GM19463 (cell line): Measurements from ENCODE around the gene SMAD1.
A peak's percentile ranks its signal among the peaks of the same experiment; 100 is the strongest.
"Not testable (repeated sequence)": the region's sequence is repeated elsewhere in the genome, so short reads cannot be mapped to it uniquely, and the experiment has no call there.

ENCODE experiments used
- ATAC-seq: cut with Tn5 transposase; IDR thresholded peaks from one replicate; pipeline ENCODE4 v1.9.1; 2021; ENCODE audit warnings: mild to moderate bottlenecking, moderate library complexity; ENCODE audit not compliant: unreplicated experiment

SMAD1 gene

DNA sequence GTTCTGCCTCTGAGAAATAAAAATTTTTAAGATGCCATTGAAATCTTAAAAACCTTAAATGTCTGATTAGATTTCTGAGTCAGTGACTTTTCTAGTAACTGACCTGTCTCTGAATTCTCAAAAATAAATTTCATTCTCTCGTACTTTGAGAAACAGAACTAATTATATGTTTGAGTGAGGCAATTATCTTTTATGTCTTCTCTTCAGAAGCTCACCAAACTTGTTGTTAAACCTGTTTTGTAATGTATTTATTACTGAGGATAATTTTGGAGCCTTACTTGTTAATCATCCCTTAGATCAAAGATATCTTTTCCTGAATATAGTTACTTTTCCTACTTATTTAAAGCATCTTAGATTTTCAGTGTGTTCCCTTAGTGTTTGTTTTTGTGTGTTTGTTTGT is 73.0 kb downstream of the SMAD1 start:
- ATAC-seq: no peak

DNA sequence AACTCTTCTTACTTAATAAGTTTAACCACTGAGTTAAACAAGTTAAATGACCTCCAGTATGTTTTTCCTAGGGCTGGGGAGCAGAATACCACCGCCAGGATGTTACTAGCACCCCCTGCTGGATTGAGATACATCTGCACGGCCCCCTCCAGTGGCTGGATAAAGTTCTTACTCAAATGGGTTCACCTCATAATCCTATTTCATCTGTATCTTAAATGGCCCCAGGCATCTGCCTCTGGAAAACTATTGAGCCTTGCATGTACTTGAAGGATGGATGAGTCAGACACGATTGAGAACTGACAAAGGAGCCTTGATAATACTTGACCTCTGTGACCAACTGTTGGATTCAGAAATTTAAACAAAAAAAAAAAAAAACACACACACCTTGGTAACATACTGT is 76.1 kb downstream of the SMAD1 start:
- peak; percentile 88 for ATAC-seq

GRCh38 chr4:145563293-145563985 is 81.8 kb downstream of the SMAD1 start:
- ATAC-seq: no peak

DNA sequence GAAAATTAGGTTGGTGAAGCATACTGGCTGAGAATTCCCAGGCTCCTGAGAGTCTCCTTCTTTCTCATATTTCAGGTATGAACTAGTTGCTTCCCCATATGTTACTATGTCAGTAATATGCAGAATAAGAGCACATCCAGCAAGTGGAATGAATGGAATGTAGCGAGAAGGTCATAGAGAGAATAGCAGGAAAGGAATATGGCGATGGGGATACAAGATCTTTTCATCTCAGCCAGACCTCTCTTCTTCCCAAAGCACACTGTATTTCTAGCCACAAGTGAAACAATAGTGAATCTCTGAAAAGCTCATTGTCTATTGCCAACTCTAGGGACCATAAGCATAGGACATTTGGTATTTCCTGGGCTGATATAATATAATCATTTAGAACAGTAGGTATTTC is 82.9 kb downstream of the SMAD1 start:
- ATAC-seq: no peak

DNA sequence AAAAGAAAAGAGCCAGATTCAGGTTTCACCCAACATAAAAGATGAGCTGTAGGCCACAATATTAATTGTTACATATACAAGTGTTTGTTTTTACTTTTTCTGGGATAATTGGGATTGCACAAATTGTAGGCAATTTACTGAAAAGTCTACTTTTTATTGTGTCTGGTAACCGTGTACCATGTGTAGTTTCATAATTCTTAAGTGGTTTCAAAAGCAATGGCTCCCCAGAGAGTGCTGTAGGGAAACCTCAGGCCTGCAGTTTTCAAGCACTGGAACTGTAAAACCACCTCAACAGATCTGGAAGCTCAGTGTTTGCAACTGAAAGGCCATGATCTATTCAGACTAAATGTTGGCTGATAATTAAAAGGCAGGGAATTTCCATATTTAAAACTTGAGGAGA is 83.7 kb downstream of the SMAD1 start:
- ATAC-seq: no peak

- no peak for ATAC-seq
These were observed 84.5 kb downstream of the SMAD1 start for GRCh38 chr4:145566086-145566708.

- no peak for ATAC-seq
These were observed 85.1 kb downstream of the SMAD1 start for GRCh38 chr4:145566768-145567167.

GRCh38 chr4:145567516-145567915 is 85.9 kb downstream of the SMAD1 start:
- no peak for ATAC-seq

GRCh38 chr4:145574546-145574945 is 92.9 kb downstream of the SMAD1 start:
- not testable (repeated sequence) for ATAC-seq

DNA sequence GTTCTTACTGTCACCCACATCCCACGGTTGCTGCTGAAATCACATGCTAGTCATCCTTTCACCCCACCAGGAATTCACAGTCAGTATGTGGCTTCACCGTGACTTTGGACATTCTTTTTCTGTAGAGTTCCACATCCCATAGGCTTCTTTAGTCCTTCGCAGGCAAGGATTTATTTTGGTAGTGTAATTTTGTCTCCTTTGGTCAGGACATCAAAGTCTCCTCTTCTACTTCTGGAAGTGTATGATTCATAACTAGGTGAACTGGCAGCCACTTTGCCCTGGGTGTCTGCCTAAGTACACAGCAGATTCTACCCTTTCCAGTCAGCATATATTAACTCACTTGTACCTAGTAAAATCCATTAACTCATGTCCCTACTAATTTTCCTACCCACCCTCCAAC is 99.3 kb downstream of the SMAD1 start:
- no peak for ATAC-seq

GRCh38 chr4:145583191-145584055 is 101.8 kb downstream of the SMAD1 start:
- no peak for ATAC-seq

- peak; percentile 55 for ATAC-seq
These were observed 105.6 kb downstream of the SMAD1 start for GRCh38 chr4:145587088-145587754.

DNA sequence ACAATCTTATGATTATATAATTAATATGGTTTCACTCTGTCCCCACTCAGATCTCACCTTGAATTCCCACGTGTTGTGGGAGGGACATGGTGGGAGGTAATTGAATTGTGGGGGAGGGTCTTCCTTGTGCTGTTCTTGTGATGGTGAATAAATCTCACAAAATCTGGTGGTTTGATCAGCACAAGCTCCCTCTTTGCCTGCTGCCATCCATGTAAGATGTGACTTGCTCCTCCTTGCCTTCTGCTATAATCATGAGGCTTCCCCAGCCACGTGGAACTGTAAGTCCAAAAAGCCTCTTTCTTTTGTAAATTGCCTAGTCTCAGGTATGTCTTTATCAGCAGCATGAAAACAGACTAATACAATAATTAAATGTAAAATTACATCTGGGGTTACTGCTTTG is 107.7 kb downstream of the SMAD1 start:
- ATAC-seq: not testable (repeated sequence)

DNA sequence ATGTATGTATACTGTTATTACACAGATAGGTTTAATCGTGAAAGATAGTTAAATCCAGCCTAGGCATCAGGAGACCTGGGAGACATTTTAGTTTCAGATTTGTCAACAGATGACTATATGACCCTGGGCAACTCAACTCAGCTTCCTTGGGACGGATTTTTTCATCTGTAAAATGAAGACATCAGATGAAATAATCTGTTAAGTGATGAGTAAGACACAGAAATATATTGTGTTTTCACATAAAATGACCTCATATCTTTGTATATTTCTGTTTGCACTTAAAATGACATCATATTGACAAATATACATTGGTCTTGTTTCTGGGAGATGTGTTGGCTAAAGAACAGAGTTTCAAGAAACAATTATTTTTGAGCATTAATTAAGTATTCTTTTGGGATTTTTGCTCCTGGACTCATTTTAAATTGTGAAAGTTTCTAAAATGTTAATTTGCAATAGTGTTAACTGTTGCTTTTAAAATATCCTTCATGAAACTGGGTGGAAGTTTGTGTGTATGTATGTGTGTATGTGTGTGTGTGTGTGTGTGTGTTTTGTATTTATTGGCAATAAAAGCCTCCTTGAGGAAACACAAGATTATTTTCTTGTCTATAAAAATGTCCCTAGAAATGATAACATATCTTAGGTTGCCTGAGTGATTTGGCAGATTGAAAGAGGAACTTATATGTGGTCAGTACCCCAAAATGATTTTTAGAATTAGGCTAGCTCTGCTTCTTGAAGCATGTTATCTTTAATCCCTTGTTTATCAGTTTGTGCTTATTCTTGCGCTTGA is 108.5 kb downstream of the SMAD1 start:
- ATAC-seq: no peak

GRCh38 chr4:145602129-145602760 is 120.6 kb downstream of the SMAD1 start:
- no peak for ATAC-seq

DNA sequence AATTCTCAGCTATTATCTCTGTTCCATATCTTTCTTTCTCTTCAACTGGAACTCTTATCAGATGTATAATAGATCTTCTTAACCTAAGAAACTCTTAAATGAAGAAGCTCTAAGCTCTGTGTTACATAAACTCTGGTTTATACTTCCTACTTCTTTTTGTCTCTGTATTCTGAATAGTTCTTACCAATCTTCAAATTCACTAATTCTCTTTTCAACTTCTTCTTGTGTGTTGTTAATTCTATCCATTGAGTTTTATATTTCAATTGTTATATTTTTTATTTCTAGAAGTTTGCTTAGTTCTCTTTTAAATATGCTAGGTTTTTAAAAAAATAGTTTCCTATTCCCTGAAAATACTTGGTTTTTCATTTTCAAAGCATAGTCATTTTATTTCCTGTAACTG is 124.3 kb downstream of the SMAD1 start:
- ATAC-seq: no peak
